ENCODE results near the gene ADAMTSL1.

- TF ChIP-seq CTCF (IDR thresholded peaks at IDR 0.05; ENCODE audit: borderline replicate concordance, extremely low read depth, low read length, poor library complexity, severe bottlenecking) (no peak), EZH2 (IDR thresholded peaks at IDR 0.05; ENCODE audit: borderline replicate concordance, low read depth, low read length, severe bottlenecking) (no peak)
Observed at GRCh38 chr9:18666986-18667772, 193.2 kb downstream of the ADAMTSL1 start.

Data from DND-41 (cell line).